Stomach (tissue), 19 donors: Measurements from ENCODE around the gene CFAP70. TPM values are rescaled to one million over a fixed set of nuclear protein-coding genes. Genes with fewer than 3 reads are reported as not detected.

Source experiments
- DNase-seq, 2 donors: peaks; one replicate each; pipeline versions ENCODE4 v3.0.0 to v3.0.0-alpha.2; 2013 to 2019
- H3K27ac ChIP-seq, 5 donors: fragments of 200-600 bp in 4 of 5; sonication (generic) in 4 of 5; one replicate each; pipeline ENCODE4 v1.5.1; 2013 to 2019; ENCODE audit warnings: mild to moderate bottlenecking in 1 of 5, moderate library complexity in 1 of 5
- H3K27me3 ChIP-seq, 3 donors: fragments of 200-600 bp; sonication (generic); one replicate each; pipeline ENCODE4 v1.5.1; 2017 to 2019; ENCODE audit warnings: mixed run types in 1 of 3
- H3K36me3 ChIP-seq, 4 donors: fragments of 200-600 bp; sonication (generic); 1 replicate in 3 of 4; 2 replicates in 1 of 4; pipeline ENCODE4 v1.5.1; 2016 to 2019
- H3K4me1 ChIP-seq, 4 donors: fragments of 200-600 bp; sonication (generic); one replicate each; pipeline ENCODE4 v1.5.1; 2016 to 2019
- H3K4me3 ChIP-seq, 4 donors: fragments of 200-600 bp; sonication (generic) in 3 of 4; one replicate each; pipeline ENCODE4 v1.5.1; 2016 to 2019; ENCODE audit warnings: mild to moderate bottlenecking in 1 of 4
- H3K9me3 ChIP-seq, 4 donors: fragments of 200-600 bp; sonication (generic); one replicate each; pipeline ENCODE4 v1.5.1; 2016 to 2019
- EP300 ChIP-seq: sonication (generic); formaldehyde crosslinking; IDR thresholded peaks from one replicate; pipeline ENCODE4 v1.6.1; 2017; ENCODE audit warnings: antibody characterized with exemption
- POLR2A ChIP-seq, 4 donors: fragments of 450-650 bp; IDR thresholded peaks; one replicate each; pipeline ENCODE4 v1.6.1; 2016; ENCODE audit warnings: antibody characterized with exemption in 4 of 4, control low read depth in 2 of 4, mild to moderate bottlenecking in 1 of 4, moderate library complexity in 1 of 4
- POLR2AphosphoS5 ChIP-seq, 3 donors: sonication (generic); formaldehyde crosslinking; IDR thresholded peaks; one replicate each; pipeline ENCODE4 v1.6.1; 2016; ENCODE audit warnings: antibody characterized with exemption in 3 of 3
- WGBS, 5 donors: extraction: QIAGEN DNeasy Blood & Tissue Kit in 3 of 5; methylation state at CpG; one replicate each; pipeline versions ENCODE4 v1.1.5 to v1.1.7; 2013 to 2018; 5-methylcytosine and 5-hydroxymethylcytosine counted together
- intact Hi-C: fragments of 100-400 bp; cut with DNase I; formaldehyde crosslinking; loops from one replicate; pipeline ENCODE4 v1.15.1; 2023; ENCODE audit warnings: low total_unique reads
- long read RNA-seq, 10 donors: transcript quantifications; one replicate each; lab custom pipeline, GENCODE V29; 2026
- polyA plus RNA-seq, 3 donors: library from polyadenylated mRNA; stranded (reverse); fragments of 200-250 nt; gene quantifications; one replicate each; pipeline ENCODE4 v1.2.3, GENCODE V29; 2013
- total RNA-seq, 5 donors: library from RNA; depleted of rRNA; stranded (reverse); fragments of >200 nt; gene quantifications; one replicate each; pipeline versions ENCODE4 v1.1.0 to v1.2.3, GENCODE V29; 2014 to 2016
- TF ChIP-seq, protein P1 (sequence below), 7 experiments: fragments of 450-650 bp in 4 of 7; fragments of 200-600 bp in 3 of 7; sonication (generic) in 3 of 7; IDR thresholded peaks; one replicate each; pipeline ENCODE4 v1.5.1; 2016 to 2019; ENCODE audit warnings: antibody characterized with exemption in 7 of 7, control low read depth in 2 of 7, mild to moderate bottlenecking in 1 of 7
- donor health status: healthy with polysubstance abuse.
- donor health status: Bipolar disorder and iron deficiency.
- donor health status: healthy.

Gene CFAP70
- total RNA-seq, result 1 to 10 TPM in 4 of 5 donors, under 1 TPM in 1; 0.29 to 9.0 (median 1.8) TPM
- 1 to 10 TPM in 2 of 3 donors, under 1 TPM in 1; 0.31 to 3.2 (median 2.5) TPM for polyA plus RNA-seq
- long read RNA-seq, donor 1, result 0 reads
- long read RNA-seq, donor 2, result 0 reads
- long read RNA-seq, donor 3, result 0 reads
- long read RNA-seq, donor 4, result 0 reads
- long read RNA-seq, donor 5, result 0 reads
- long read RNA-seq, donor 6, result 0 reads
- long read RNA-seq, donor 7, result 0 reads
- long read RNA-seq, donor 8, partial matches to known transcripts, result 5 of 5 reads
- long read RNA-seq, donor 8, other reads (novel, unspliced or antisense), result 0 of 5 reads
- long read RNA-seq, donor 9, result 0 reads
- long read RNA-seq, donor 10, result 0 reads

DNA sequence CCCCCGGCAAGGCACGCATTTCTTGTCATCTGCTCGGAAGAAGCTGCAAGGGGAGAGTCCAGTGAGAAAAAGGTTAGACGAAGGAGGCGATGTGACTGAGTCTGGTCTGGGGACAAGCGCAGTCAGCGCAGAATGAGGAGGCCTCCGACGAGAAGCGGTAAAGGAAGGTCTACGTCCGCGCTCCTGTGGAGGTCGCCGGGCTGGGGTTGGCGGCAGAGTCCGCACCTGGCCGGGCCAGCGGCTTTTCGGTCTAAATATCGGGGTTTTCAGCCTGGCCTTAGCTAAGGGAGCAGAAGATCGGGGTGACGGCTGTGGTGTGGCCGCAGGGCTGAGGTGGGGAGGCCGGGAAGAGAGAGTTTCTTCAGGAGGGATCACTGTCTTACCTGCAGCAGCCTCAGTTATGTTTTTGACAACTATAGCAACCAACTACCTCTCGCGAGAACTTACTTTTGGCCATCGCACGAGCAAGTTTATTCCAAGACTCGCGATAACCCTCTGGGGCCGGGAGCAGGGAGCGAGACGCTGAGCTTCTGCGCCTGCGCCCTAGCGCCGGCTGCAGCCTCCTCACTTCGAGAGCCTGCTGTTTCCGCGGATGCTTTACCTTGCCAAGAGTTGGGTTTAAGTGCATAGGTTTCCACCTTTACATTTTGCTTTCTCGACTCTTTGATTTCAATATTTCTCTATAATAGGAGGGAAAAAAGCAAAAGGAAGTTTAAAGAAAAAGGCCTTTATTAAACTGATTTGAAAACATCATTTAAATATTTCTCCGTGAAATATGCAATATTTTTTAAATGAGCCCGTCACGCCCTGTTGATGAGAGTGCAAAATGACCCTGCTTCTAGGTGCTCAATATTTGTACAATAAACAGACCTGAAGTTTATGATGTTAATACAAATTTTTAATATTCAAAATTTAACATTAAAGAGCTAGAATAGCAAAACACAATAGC, at the start of gene CFAP70:
CFAP70 (minus strand) TSS at position 534 of the 949 bp plus-strand sequence. CDS start 4,068 bp downstream, outside the sequence.
- DNase-seq, result peak; percentile 93 to 99
- peak in 2 of 3 donors; percentile 14 to 73 for TF ChIP-seq POLR2AphosphoS5 (IDR thresholded peaks at IDR 0.05)
- TF ChIP-seq POLR2A (IDR thresholded peaks at IDR 0.05), result no peak
- intact Hi-C loops, result no loop called here
- peak within 1 kb of the TSS in 4 of 5 donors; percentile 36 to 82 (median 59) for H3K27ac ChIP-seq
- H3K4me1 ChIP-seq, result peaks cover 5 to 15% (median 9%) of the 10 kb centered on the region in 4 donors
- peak within 1 kb of the TSS; percentile 74 to 80 (median 78) for H3K4me3 ChIP-seq
- peaks cover 0 to 2% (median 0%) of the 10 kb centered on the region in 4 donors for H3K36me3 ChIP-seq
- 0 to 1% (median 1%) methylated on average over 45 of the region's 45 CpGs for WGBS, 5 donors
- no peaks in the 10 kb centered on the region for H3K9me3 ChIP-seq
- H3K27me3 ChIP-seq, result no peaks in the 10 kb centered on the region

DNA sequence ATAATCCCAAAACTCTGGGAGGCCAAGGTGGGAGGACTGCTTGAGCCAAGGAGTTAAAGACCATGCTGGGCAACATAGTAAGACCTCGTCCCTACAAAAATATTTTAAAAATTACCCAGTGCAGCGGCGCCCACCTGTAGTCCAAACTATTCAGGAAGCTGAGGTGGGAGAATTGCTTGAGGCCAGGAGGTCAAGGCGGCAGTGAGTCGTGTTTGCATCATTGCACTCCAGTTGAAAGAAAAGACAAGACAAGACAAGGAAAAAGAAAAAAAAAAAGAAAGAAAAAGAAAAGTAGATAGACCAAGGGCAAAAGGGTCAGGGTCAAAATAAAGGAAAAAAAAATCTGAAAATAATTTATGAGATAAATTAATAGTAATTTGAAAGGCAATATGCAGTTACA, 49.4 kb upstream of the CFAP70 start:
- peaks cover 16 to 77% (median 52%) of the 10 kb centered on the region in 4 donors for H3K4me1 ChIP-seq
- no peak overlapping the region for H3K4me3 ChIP-seq
- H3K27me3 ChIP-seq, result no peaks in the 10 kb centered on the region
- intact Hi-C loops, result no loop called here
- no peak for DNase-seq
- TF ChIP-seq POLR2AphosphoS5 (IDR thresholded peaks at IDR 0.05), result no peak
- TF ChIP-seq, protein P1, sequence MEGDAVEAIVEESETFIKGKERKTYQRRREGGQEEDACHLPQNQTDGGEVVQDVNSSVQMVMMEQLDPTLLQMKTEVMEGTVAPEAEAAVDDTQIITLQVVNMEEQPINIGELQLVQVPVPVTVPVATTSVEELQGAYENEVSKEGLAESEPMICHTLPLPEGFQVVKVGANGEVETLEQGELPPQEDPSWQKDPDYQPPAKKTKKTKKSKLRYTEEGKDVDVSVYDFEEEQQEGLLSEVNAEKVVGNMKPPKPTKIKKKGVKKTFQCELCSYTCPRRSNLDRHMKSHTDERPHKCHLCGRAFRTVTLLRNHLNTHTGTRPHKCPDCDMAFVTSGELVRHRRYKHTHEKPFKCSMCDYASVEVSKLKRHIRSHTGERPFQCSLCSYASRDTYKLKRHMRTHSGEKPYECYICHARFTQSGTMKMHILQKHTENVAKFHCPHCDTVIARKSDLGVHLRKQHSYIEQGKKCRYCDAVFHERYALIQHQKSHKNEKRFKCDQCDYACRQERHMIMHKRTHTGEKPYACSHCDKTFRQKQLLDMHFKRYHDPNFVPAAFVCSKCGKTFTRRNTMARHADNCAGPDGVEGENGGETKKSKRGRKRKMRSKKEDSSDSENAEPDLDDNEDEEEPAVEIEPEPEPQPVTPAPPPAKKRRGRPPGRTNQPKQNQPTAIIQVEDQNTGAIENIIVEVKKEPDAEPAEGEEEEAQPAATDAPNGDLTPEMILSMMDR (IDR thresholded peaks at IDR 0.05), result no peak
- H3K36me3 ChIP-seq, result peaks cover 0 to 10% (median 3%) of the 10 kb centered on the region in 4 donors
- no peaks in the 10 kb centered on the region for H3K9me3 ChIP-seq
- WGBS, 5 donors, result 92 to 95% (median 94%) methylated on average over 5 of the region's 5 CpGs
- no peak overlapping the region for H3K27ac ChIP-seq

DNA sequence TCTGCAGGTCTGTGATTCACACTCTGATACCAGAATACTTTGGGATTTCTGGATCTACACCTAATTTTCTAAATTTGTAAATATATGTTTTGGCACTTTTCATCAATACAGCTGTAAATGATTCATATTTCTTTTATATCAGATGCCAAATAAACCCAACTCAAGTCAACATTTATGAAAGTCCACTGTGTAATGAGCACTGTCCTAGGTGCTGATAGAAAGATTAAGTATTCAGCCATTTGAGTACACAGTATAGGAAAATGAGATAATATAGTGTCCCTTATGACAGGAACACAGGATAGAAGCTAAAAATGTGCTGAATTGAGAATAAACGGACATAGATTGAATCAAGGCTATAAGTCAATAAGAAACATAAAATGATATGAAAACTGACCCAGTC, 48.8 kb upstream of the CFAP70 start:
- no peak for TF ChIP-seq POLR2AphosphoS5 (IDR thresholded peaks at IDR 0.05)
- no peak overlapping the region for H3K27ac ChIP-seq
- DNase-seq, result no peak
- no peaks in the 10 kb centered on the region for H3K9me3 ChIP-seq
- 74 to 90% (median 84%) methylated on average over 1 of the region's 1 CpG for WGBS, 5 donors
- H3K27me3 ChIP-seq, result no peaks in the 10 kb centered on the region
- H3K4me3 ChIP-seq, result no peak overlapping the region
- H3K4me1 ChIP-seq, result peaks cover 12 to 75% (median 49%) of the 10 kb centered on the region in 4 donors
- peaks cover 0 to 10% (median 3%) of the 10 kb centered on the region in 4 donors for H3K36me3 ChIP-seq
- intact Hi-C loops, result no loop called here

DNA sequence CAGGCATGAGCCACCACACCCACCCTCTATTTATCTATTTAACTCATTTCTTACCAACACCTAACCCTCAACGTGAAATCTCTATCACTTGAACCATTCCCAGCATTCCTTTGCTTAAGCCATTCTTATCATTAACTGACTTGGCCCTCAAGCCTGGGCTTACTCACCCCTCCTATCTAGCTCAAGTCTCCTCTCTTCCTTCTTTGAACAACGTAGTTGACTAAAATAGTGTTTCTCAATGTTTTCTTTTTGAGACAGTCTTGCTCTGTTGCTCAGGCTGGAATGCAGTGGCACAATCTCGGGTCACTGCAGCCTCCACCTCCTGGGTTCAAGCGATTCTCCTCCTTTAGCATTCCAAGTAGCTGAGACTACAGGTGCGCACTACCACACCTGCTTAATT, 48.2 kb upstream of the CFAP70 start:
- no peak for DNase-seq
- no peak overlapping the region for H3K27ac ChIP-seq
- TF ChIP-seq EP300 (no peak), POLR2A (IDR thresholded peaks at IDR 0.05) (no peak)
- TF ChIP-seq, protein P1 (IDR thresholded peaks at IDR 0.05), result no peak
- no peaks in the 10 kb centered on the region for H3K27me3 ChIP-seq
- intact Hi-C loops, result no loop called here
- WGBS, 5 donors, result 73 to 86% (median 75%) methylated on average over 5 of the region's 5 CpGs
- no peak overlapping the region for H3K4me3 ChIP-seq
- peaks cover 6 to 68% (median 43%) of the 10 kb centered on the region in 4 donors for H3K4me1 ChIP-seq
- H3K9me3 ChIP-seq, result no peaks in the 10 kb centered on the region
- peaks cover 0 to 10% (median 3%) of the 10 kb centered on the region in 4 donors for H3K36me3 ChIP-seq

DNA sequence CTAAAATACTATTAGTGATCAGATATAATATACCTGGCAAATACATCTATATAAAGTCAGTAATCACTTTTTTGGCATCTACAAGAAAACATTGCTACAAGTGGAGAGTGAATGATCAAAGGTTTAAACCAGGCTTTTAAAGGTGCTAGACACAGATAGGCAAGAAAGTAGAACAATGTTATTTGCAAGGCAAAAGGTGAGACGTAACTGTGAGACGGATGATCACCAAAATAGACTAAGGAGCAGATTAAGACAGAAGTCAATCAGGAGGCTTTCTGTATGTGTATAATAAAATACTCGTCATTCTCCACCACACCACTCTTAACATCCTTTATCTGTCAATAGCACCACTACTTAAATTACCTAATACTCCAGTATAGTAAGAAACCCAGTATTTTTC, 46.9 kb upstream of the CFAP70 start:
- TF ChIP-seq, protein P1 (IDR thresholded peaks at IDR 0.05), result no peak
- TF ChIP-seq POLR2A (IDR thresholded peaks at IDR 0.05) (no peak), EP300 (no peak), POLR2AphosphoS5 (IDR thresholded peaks at IDR 0.05) (no peak)
- H3K4me3 ChIP-seq, result no peak overlapping the region
- DNase-seq, result no peak
- peaks cover 0 to 12% (median 3%) of the 10 kb centered on the region in 4 donors for H3K36me3 ChIP-seq
- intact Hi-C loops, result no loop called here
- H3K27me3 ChIP-seq, result no peaks in the 10 kb centered on the region
- H3K27ac ChIP-seq, result no peak overlapping the region
- no peaks in the 10 kb centered on the region for H3K9me3 ChIP-seq
- 88 to 94% (median 93%) methylated on average over 3 of the region's 3 CpGs for WGBS, 5 donors
- peaks cover 5 to 67% (median 37%) of the 10 kb centered on the region in 4 donors for H3K4me1 ChIP-seq
